BE2C (cell line): ENCODE measurements around the gene KLHDC9.

Experiments used
- DNase-seq: peaks from one replicate; pipeline ENCODE4 v3.0.0-alpha.2; 2020
- H3K27me3 ChIP-seq: fragments of 250-450 bp; sonication (Bioruptor Pico); 2 replicates; pipeline ENCODE4 v1.5.1; 2020; ENCODE audit warnings: mild to moderate bottlenecking
- H3K36me3 ChIP-seq: fragments of 250-450 bp; sonication (Bioruptor Pico); 2 replicates; pipeline ENCODE4 v1.5.1; 2020; ENCODE audit warnings: mild to moderate bottlenecking
- H3K4me1 ChIP-seq: fragments of 250-450 bp; sonication (Bioruptor Pico); 2 replicates; pipeline ENCODE4 v1.5.1; 2020
- H3K4me3 ChIP-seq: 2 replicates; pipeline ENCODE4 v1.5.1; 2011; ENCODE audit warnings: low read depth, low read length
- H3K9me3 ChIP-seq: fragments of 250-450 bp; sonication (Bioruptor Pico); 2 replicates; pipeline ENCODE4 v1.5.1; 2020
- TF ChIP-seq, protein P1 (sequence below): IDR thresholded peaks from 2 replicates; pipeline ENCODE4 v1.5.1; 2012; ENCODE audit warnings: mild to moderate bottlenecking, low read depth, low read length

Gene KLHDC9

DNA sequence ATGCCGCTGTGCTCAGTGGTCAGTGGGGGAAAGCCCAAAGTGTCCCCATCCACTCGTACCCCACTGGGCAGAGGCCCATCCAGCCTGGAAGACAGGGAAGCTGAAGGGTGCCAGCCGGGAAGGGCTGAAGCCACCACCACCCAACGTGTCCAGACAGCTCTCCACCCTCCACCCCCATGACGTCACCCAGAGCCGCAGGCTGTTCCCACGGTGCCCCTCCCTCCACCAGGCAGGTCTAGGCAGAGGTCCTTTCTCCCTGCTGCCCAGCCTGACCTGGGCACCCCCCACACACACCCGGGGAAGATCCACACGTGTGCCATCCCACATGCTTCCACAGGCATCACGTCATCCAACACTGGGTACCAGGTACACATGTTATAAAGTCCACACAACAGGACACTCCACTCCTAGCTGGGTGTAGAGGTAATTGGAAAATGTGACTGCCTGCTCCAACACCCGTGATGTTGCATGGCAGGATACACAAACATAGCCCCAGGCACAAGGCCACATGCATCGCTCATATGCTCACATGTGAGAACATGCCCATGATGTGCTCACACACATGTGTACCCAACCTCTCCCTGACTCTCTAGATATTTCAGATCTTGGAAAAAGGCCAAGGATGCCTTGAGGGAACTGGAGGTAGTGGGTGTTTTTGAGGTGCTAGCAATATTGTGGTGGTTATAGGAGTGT, 23.3 kb upstream of the KLHDC9 start:
- Histone ChIP-seq H3K36me3 (no peaks in the 10 kb centered on the region), H3K27me3 (no peaks in the 10 kb centered on the region), H3K9me3 (no peaks in the 10 kb centered on the region), H3K4me3 (no peak overlapping the region), H3K4me1 (no peaks in the 10 kb centered on the region)
- TF ChIP-seq, protein P1, sequence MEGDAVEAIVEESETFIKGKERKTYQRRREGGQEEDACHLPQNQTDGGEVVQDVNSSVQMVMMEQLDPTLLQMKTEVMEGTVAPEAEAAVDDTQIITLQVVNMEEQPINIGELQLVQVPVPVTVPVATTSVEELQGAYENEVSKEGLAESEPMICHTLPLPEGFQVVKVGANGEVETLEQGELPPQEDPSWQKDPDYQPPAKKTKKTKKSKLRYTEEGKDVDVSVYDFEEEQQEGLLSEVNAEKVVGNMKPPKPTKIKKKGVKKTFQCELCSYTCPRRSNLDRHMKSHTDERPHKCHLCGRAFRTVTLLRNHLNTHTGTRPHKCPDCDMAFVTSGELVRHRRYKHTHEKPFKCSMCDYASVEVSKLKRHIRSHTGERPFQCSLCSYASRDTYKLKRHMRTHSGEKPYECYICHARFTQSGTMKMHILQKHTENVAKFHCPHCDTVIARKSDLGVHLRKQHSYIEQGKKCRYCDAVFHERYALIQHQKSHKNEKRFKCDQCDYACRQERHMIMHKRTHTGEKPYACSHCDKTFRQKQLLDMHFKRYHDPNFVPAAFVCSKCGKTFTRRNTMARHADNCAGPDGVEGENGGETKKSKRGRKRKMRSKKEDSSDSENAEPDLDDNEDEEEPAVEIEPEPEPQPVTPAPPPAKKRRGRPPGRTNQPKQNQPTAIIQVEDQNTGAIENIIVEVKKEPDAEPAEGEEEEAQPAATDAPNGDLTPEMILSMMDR: no peak
- DNase-seq: peak; percentile 39

DNA sequence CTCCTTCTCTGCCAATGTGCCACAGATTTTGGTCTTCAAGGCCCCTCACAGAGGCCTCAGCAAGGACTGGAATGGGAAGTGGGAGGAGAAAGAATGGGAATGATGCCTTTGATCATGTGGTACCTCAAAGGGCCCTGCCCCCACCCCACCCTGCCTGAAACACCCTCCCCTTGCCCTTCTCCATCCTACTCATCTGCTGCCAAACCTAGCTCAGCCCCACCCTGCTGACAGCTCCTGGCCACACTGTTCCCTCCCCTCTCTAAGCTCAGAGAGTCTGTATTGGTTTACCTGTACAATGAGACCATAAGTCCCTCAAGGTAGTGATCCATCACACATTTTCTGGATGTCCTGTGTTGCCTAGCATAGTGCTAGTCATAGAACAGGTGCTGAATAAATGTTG, 21.8 kb upstream of the KLHDC9 start:
- Histone ChIP-seq H3K4me3 (no peak overlapping the region), H3K36me3 (no peaks in the 10 kb centered on the region), H3K4me1 (no peaks in the 10 kb centered on the region; the same call in 1 of the 2 replicates), H3K27me3 (no peaks in the 10 kb centered on the region), H3K9me3 (no peaks in the 10 kb centered on the region)
- DNase-seq: no peak
- TF ChIP-seq, protein P1: no peak

DNA sequence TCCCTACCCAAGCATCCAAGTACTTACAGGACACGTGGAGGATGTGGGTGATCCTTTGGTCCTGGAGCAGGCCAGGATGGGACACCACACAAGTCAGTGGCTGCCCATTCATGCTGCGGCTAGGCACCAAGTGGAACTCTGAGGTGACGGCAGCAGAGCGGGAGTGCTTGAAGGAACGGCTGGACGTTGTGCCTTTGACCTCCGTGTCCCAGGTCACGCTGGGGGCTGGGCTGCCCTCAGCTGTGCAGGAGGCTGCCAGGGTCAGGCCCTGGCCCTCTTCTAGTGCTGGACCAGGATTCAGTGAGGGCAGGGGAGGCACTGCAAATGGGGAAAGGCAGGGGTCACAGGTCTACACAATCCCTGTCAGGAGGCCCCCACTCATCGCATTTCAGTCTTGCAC, 20.7 kb upstream of the KLHDC9 start:
- Histone ChIP-seq H3K36me3 (no peaks in the 10 kb centered on the region), H3K9me3 (no peaks in the 10 kb centered on the region), H3K4me3 (no peak overlapping the region), H3K4me1 (no peaks in the 10 kb centered on the region; the same call in 1 of the 2 replicates), H3K27me3 (no peaks in the 10 kb centered on the region)
- DNase-seq: no peak
- TF ChIP-seq, protein P1: no peak

DNA sequence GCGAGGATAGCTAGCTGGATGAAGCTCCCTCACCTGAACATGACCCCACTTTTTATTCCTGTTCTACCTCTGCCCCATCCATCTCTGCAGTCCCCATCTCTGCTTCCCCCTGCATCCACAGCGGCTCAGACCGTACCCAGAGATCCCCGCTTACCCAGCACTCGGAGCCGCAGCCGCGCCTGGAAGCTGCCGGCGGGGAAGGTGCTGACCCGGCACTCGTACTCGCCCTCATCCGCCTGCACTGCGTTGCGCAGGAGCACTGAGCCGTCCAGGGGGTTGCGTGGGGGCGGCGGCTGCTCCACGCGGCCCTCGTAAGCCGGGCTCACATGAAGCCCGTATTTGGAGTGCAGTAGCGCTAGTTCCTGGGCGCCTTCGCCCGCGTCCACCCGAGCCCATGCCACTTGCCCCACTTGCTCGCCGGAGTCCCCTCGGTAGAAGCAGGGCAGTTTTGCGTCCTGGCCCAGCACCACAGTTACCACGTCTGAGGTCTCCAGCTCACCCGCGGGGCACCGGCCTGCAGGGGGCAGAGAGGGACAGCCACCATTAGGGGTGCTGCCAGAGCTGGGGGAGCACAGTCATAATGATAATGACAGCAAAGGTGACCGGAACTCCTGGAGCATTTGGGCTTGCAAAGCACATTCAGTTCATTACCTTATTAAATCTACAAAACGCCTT, 18.6 kb upstream of the KLHDC9 start:
- no peak for DNase-seq
- H3K9me3 ChIP-seq: no peaks in the 10 kb centered on the region
- H3K36me3 ChIP-seq: no peaks in the 10 kb centered on the region
- TF ChIP-seq, protein P1: no peak
- peaks cover 5% of the 10 kb centered on the region for H3K4me1 ChIP-seq
- H3K4me3 ChIP-seq: no peak overlapping the region
- H3K27me3 ChIP-seq: no peaks in the 10 kb centered on the region

DNA sequence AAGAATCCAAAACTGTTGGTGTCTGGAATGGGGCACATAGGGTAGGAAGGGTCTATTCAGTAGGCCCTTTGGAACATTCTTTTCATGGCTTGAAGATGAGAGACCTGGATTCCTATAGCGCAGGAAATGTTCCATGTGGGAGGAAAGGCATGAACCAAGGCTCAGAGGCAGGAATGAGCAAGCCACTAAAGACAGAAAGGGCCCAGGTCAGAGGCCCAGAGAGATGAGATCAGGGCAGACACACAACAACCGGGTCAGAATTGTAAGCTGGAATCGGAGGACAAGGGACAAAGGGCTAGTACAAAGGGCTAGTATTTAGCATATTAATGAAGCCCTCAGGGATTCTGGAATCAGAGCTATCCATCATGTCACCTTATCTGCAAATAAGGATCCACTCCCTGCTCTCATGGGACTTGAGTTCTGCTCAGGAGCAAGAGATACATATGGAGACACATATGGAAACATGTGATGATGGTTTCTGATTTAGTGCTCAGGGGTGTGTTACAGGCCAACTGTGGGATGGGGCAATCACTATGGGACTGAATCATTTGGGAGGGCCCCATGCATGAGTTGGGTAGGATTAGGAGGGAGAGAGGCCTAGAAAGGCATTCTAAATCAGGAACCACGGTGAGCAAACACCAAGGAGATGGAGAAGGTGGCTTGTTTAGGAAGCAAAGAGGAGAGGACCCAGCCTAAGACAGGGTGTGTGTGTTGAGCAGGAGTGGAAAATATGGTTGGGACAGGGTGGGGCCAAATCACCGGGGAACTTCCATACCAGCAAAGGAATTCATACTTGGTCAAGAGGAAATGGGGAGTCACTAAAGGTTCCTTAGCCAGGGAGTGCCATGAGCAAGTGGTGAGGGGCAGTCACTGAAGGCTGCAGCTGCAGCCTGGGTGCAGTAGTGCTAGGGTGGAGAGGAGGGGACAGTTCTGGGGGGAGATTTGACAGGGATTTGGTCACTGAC, 17.4 kb upstream of the KLHDC9 start:
- H3K27me3 ChIP-seq: no peaks in the 10 kb centered on the region
- no peak overlapping the region for H3K4me3 ChIP-seq
- peaks cover 5% of the 10 kb centered on the region for H3K4me1 ChIP-seq
- no peaks in the 10 kb centered on the region for H3K9me3 ChIP-seq
- DNase-seq: no peak
- TF ChIP-seq, protein P1: no peak
- H3K36me3 ChIP-seq: no peaks in the 10 kb centered on the region
